Ascending aorta (tissue), 2 donors: Measurements from ENCODE around the gene ZDHHC3. TPM values are rescaled to one million over a fixed set of nuclear protein-coding genes. Genes with fewer than 3 reads are reported as not detected.

ENCODE experiments used
- DNase-seq, 2 donors: peaks; one replicate each; pipeline ENCODE4 v3.0.0-alpha.2; 2019; ENCODE audit warnings: low spot score in 2 of 2
- H3K27ac ChIP-seq, 2 donors: fragments of 200-600 bp; sonication (generic); one replicate each; pipeline ENCODE4 v1.5.1; 2016 to 2017; ENCODE audit warnings: mild to moderate bottlenecking in 1 of 2
- H3K27me3 ChIP-seq: fragments of 200-600 bp; sonication (generic); one replicate; pipeline ENCODE4 v1.5.1; 2017
- H3K36me3 ChIP-seq, 2 donors: fragments of 200-600 bp; sonication (generic); one replicate each; pipeline ENCODE4 v1.5.1; 2016
- H3K4me1 ChIP-seq, 2 donors: fragments of 200-600 bp; sonication (generic); one replicate each; pipeline ENCODE4 v1.5.1; 2016 to 2017; ENCODE audit warnings: mild to moderate bottlenecking in 1 of 2
- H3K4me3 ChIP-seq, 2 donors: fragments of 200-600 bp; sonication (generic); one replicate each; pipeline ENCODE4 v1.5.1; 2016 to 2017; ENCODE audit warnings: mild to moderate bottlenecking in 1 of 2
- H3K9me3 ChIP-seq, 2 donors: fragments of 200-600 bp; sonication (generic); one replicate each; pipeline ENCODE4 v1.5.1; 2016
- CTCF ChIP-seq, 3 experiments: fragments of 200-600 bp in 2 of 3; fragments of 450-650 bp in 1 of 3; sonication (generic) in 2 of 3; IDR thresholded peaks; one replicate each; pipeline ENCODE4 v1.5.1; 2016 to 2019; ENCODE audit warnings: antibody characterized with exemption in 3 of 3, mild to moderate bottlenecking in 1 of 3, moderate library complexity in 1 of 3
- intact Hi-C: fragments of 100-400 bp; cut with DNase I; formaldehyde crosslinking; loops from one replicate; pipeline ENCODE4 v1.15.1; 2023
- total RNA-seq: library from RNA; depleted of rRNA; stranded (reverse); fragments of >200 nt; gene quantifications from one replicate; pipeline ENCODE4 v1.1.0, GENCODE V29; 2016

The ZDHHC3 gene
- total RNA-seq, 1 donor from 2014 or later: 67.8 TPM

- no peak for TF ChIP-seq CTCF (IDR thresholded peaks at IDR 0.05)
- Histone ChIP-seq H3K36me3 (peaks cover 9 to 24% of the 10 kb centered on the region in 2 donors), H3K9me3 (no peaks in the 10 kb centered on the region), H3K27me3 (no peaks in the 10 kb centered on the region), H3K4me3 (no peak overlapping the region), H3K27ac (no peak overlapping the region), H3K4me1 (no peaks in the 10 kb centered on the region)
- no peak for DNase-seq
- intact Hi-C loops: no loop called here
Measured at GRCh38 chr3:44918581-44918980, 57.4 kb downstream of the ZDHHC3 start.

- no peak for TF ChIP-seq CTCF (IDR thresholded peaks at IDR 0.05)
- no peak for DNase-seq
- Histone ChIP-seq H3K27ac (no peak overlapping the region), H3K4me1 (no peaks in the 10 kb centered on the region), H3K27me3 (no peaks in the 10 kb centered on the region), H3K4me3 (no peak overlapping the region), H3K9me3 (no peaks in the 10 kb centered on the region), H3K36me3 (peaks cover 9 to 24% of the 10 kb centered on the region in 2 donors)
- intact Hi-C loops: no loop called here
Measured at GRCh38 chr3:44918087-44918486, 57.9 kb downstream of the ZDHHC3 start.

GRCh38 chr3:44915702-44916438 lies 60.1 kb downstream of the ZDHHC3 start:
- Histone ChIP-seq H3K4me3 (no peak overlapping the region), H3K36me3 (peaks cover 5 to 14% of the 10 kb centered on the region in 2 donors), H3K27me3 (no peaks in the 10 kb centered on the region), H3K9me3 (no peaks in the 10 kb centered on the region), H3K27ac (no peak overlapping the region), H3K4me1 (no peaks in the 10 kb centered on the region)
- intact Hi-C loops: loop anchor here (2.0 kb wide), 1 partner anchor 381 kb away; no protein-coding TSS in a partner anchor
- DNase-seq: no peak
- TF ChIP-seq CTCF (IDR thresholded peaks at IDR 0.05): no peak

GRCh38 chr3:44914936-44915335 lies 61.0 kb downstream of the ZDHHC3 start:
- intact Hi-C loops: loop anchor here (2.0 kb wide), 1 partner anchor 380 kb away; no protein-coding TSS in a partner anchor
- H3K9me3 ChIP-seq: no peaks in the 10 kb centered on the region
- H3K27ac ChIP-seq: no peak overlapping the region
- H3K36me3 ChIP-seq: peaks cover 5 to 14% of the 10 kb centered on the region in 2 donors
- DNase-seq: no peak
- no peak overlapping the region for H3K4me3 ChIP-seq
- no peaks in the 10 kb centered on the region for H3K27me3 ChIP-seq
- H3K4me1 ChIP-seq: no peaks in the 10 kb centered on the region
- TF ChIP-seq CTCF (IDR thresholded peaks at IDR 0.05): no peak

- TF ChIP-seq CTCF (IDR thresholded peaks at IDR 0.05): peak; percentile 54 to 63 (median 62)
- DNase-seq: peak in 1 of 2 donors; percentile 71
Measured at GRCh38 chr3:44913868-44914468, 62.0 kb downstream of the ZDHHC3 start.

More at GRCh38 chr3:44913868-44914468, 62.0 kb downstream of the ZDHHC3 start:
- intact Hi-C loops: loop anchor here (2.0 kb wide), 1 partner anchor 379 kb away; no protein-coding TSS in a partner anchor
- Histone ChIP-seq H3K4me3 (no peak overlapping the region), H3K9me3 (no peaks in the 10 kb centered on the region), H3K4me1 (no peaks in the 10 kb centered on the region), H3K27ac (no peak overlapping the region), H3K36me3 (peaks cover 5 to 14% of the 10 kb centered on the region in 2 donors), H3K27me3 (no peaks in the 10 kb centered on the region)
